Activated T-cell treated with anti-CD3 and anti-CD28 coated beads, Interleukin-2, amount 50 U/mL, for 4 hours (primary cell): ENCODE results near the gene AATK. TPM values are rescaled to one million over a fixed set of nuclear protein-coding genes. Genes with fewer than 3 reads are reported as not detected.

Experiments used
- ATAC-seq, 2 donors: fragments of 200-7000 bp; cut with Tn5 transposase; one replicate each; pipeline ENCODE4 v1.10.0; 2021
- DNase-seq: peaks from one replicate; pipeline ENCODE4 v3.0.0-alpha.2; 2020
- H3K27me3 Mint-ChIP-seq: one replicate; pipeline ENCODE4 v1.8.0; 2021; ENCODE audit warnings: low read depth, mixed read lengths
- H3K36me3 Mint-ChIP-seq: one replicate; pipeline ENCODE4 v1.8.0; 2022; ENCODE audit warnings: mixed read lengths; ENCODE audit not compliant: insufficient read depth
- H3K4me1 Mint-ChIP-seq: one replicate; pipeline ENCODE4 v1.8.0; 2021; ENCODE audit warnings: low read depth, mixed read lengths
- H3K4me3 Mint-ChIP-seq: one replicate; pipeline ENCODE4 v1.8.0; 2021; ENCODE audit warnings: mild to moderate bottlenecking, moderate library complexity, mixed read lengths
- H3K9me3 Mint-ChIP-seq: one replicate; pipeline ENCODE4 v1.8.0; 2021; ENCODE audit warnings: mixed read lengths
- total RNA-seq, 3 donors: library from RNA; stranded (reverse); gene quantifications; one replicate each; pipeline ENCODE4 v1.2.1, GENCODE V29; 2021

AATK gene
- total RNA-seq, 3 donors from 2014 or later: 0.46 to 3.8 (median 0.87) TPM

DNA sequence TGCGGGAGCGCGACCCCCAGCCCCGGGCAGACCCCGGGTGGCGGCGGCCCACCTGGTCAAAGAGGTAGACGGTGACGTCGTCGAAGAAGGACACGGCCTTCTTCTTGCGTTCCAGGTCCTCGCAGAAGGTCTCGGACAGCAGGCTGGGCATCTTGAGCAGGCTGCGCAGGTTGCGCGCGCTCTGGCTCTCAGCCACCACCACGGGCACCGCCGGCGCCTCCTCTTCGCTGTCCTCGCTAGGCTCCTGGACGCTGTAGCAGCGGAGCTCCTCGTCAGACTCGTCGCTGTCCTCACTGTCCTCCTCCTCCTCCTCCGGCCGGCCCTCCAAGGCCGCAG is 45.9 kb downstream of the AATK start:
- Mint-ChIP-seq H3K4me3 (no peak overlapping the region), H3K9me3 (no peaks in the 10 kb centered on the region), H3K4me1 (no peaks in the 10 kb centered on the region), H3K36me3 (no peaks in the 10 kb centered on the region), H3K27me3 (no peaks in the 10 kb centered on the region)
- DNase-seq (no peak), ATAC-seq (no peak)

DNA sequence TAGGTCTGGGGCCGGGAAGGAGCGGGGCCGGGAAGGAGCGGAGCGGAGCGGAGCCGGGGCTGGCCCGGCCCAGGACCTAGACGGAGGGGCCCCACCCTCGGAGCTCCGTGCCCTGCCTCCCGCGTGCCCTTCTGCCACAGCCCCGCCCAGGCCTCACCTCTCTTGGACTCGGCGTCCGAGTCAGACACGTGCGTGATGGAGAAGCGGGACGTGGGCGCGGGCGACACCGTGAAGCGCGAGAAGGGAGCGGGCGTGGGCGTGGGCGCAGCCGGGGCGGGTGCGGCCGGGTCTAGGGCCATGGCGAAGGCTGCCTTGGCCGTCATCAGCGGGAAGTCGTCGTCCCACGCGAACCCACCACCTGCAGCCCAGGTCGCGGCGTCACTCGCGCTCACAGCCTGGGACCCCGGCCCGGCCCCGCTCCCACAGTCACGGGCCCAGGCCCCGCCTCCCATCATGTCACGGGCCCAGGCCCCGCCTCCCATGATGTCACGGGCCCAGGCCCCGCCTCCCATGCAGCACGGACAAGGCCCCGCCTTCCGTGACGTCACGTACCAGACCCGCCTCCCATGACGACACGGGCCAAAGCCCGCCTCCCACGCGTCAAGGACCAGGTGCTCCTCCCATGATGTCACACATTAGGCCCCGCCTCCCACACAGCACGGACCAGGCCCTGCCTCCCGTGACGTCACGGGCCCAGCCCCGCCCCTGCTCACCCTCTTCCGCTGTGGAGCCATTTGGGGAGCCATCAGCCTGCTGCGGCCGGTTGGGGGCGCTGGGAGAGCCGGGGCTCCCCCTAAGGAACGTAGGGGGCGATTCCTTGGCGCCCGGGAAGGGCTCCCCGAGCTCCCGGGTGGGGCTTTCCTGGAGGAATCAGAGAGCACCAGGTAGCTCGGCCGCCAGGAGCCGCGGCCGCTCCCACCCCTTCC is 46.5 kb downstream of the AATK start:
- DNase-seq (peak; percentile 80), ATAC-seq (peak; percentile 76 to 88)
- no peaks in the 10 kb centered on the region for H3K36me3 Mint-ChIP-seq
- peak overlapping the region; percentile 54 for H3K4me3 Mint-ChIP-seq
- no peaks in the 10 kb centered on the region for H3K27me3 Mint-ChIP-seq
- no peaks in the 10 kb centered on the region for H3K4me1 Mint-ChIP-seq
- no peaks in the 10 kb centered on the region for H3K9me3 Mint-ChIP-seq

DNA sequence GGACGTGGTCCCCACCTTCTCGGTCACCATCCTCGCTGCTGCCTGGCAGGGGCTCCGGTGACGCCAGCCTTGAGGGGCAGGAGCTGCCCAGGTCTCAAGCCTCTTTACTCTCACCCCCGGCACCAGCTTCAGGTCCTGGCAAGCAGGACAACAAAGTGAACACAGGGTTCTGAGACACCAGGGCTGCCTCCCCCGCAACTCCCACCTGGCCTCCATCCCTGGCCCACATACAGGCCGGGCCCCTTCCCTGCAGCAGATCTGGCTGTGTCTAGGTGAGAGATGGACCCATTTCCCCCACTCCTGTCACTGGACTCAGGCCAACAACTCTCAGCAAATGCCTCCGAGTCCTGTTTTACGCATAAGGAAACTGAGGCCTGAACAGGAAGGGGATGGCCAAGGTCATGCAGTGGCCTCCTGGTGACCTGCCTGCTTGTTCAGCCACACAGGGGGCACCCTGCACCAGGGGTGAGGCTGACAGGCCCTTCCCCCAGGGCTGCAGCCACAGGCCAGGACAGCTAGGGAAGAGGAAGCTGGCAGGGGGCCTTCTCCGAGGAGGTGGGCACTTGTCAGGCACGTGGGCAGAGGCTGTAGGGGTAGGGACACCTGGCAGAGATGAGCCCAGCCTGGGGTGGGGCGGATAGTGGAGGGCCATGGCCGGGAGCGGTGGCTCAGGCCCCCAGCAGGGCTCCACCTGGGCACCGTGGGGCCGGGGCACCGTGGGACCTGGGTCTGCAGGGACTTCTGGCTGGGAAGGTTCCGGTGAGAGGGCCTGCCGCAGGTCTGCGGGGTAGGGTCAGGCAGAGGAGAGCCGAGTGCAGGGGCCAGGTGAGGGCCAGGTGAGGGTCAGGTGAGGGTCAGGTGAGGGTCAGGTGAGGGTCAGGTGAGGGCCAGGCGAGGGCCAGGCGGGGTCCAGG is 47.5 kb downstream of the AATK start:
- ATAC-seq (no peak), DNase-seq (no peak)
- Mint-ChIP-seq H3K9me3 (no peaks in the 10 kb centered on the region), H3K36me3 (no peaks in the 10 kb centered on the region), H3K4me3 (peak overlapping the region; percentile 63), H3K4me1 (no peaks in the 10 kb centered on the region), H3K27me3 (no peaks in the 10 kb centered on the region)

DNA sequence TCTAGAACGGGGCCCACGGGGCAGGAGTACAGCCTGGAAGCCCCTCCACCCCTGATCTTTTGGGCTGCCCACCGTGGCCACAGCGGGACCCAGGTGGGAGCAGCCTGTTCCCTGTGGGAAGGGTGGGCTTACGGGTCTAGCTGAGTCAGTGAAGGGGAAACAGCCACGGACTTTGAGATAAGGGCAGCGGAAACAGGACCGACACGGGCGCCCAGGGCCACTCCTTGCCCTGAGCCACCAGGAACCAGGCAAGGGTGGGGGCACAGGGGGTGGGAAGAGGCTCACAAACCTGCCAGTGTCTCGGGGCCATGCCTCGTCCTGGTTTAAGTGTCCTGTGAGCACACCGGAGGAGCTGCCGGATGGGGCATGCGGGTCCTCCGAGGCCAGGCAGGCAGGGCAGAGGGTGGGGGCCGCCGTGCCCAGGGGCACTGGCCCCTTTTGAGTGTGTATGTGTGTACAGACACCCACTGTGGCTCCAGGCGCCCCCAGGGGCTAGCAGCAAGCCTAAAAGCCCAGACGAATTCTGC is 48.3 kb downstream of the AATK start:
- ATAC-seq: no peak
- no peaks in the 10 kb centered on the region for H3K4me1 Mint-ChIP-seq
- H3K4me3 Mint-ChIP-seq: no peak overlapping the region

DNA sequence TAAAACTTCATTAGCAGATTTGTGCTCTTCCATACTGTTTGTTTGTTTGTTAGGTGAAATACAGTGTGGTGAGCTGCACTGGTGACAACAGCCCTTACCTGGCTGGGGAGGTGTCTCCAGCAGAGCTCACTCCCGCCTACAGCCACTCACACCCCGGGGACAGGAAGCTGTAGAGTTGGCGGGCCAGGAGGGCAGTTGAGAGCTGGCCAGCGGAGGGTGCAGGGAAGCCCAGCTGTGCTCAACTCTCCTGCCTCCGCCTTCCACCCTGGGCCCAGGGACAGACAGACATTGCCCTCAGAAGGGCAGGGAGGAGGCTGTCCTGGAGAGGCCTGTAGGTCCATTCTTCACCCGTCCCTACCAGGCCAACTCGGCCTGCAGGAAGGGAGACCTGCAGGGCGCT is 49.3 kb downstream of the AATK start:
- Mint-ChIP-seq H3K9me3 (no peaks in the 10 kb centered on the region), H3K4me3 (no peak overlapping the region), H3K4me1 (no peaks in the 10 kb centered on the region), H3K27me3 (no peaks in the 10 kb centered on the region), H3K36me3 (no peaks in the 10 kb centered on the region)
- ATAC-seq (no peak), DNase-seq (no peak)

More for the DNA sequence above, 48.3 kb downstream of the AATK start:
- H3K36me3 Mint-ChIP-seq: no peaks in the 10 kb centered on the region
- H3K9me3 Mint-ChIP-seq: no peaks in the 10 kb centered on the region
- DNase-seq: no peak
- no peaks in the 10 kb centered on the region for H3K27me3 Mint-ChIP-seq

DNA sequence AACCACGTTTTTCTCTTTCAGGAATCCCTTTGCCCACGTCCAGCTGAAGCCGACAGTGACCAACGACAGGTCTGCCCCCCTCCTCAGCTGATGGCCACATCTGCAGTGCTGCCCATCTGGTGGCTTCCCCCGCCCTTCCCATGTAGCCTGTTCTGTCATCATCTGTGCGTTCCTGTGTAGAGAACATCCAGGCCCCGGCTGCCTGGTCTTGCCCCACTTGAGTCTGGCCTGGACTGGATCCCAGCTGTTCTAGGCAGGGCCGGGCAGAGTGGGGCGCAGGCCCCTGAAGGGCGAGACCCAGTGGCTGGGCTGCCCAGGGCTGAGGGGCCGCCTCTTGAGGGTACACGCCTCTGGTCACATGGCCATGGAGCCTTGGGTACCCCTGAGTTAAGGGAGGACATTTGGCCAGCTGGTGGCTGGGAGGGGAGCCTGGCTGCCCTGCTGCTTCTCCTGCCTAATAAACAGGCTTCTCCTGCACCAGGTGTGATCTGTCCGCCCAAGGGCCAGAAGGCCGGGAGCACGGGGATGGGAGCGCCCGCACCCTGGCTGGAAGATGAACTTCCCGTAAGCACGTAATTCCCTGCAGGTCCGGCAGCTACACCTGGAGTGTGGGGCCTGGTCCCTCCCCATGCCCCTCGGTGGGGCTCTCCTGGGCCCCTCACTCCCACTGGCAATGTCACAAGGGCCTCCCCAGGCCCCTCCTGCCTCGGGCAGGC is 50.1 kb downstream of the AATK start:
- Mint-ChIP-seq H3K36me3 (no peaks in the 10 kb centered on the region), H3K4me1 (no peaks in the 10 kb centered on the region), H3K4me3 (no peak overlapping the region), H3K9me3 (no peaks in the 10 kb centered on the region), H3K27me3 (no peaks in the 10 kb centered on the region)
- DNase-seq (no peak), ATAC-seq (no peak)

DNA sequence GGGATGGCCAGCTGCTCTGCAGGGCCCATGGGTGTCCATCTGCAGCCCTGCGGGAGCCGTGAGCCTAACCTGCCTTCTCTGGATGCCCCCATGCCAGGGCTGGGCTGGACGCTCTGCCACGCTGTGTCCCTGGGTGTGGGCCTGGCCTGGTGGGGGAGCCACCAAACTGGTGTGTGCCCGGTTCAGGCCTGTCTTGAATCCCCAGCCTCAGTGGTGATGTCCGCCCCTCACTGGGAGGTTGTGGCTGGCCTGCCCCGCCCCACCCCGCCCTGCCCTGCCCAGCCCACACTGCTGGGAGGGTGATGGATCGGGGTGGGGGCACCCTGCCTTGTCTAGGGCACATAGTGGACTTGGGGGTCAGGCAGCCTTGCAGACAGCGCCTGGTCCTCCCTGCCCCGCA is 50.8 kb downstream of the AATK start:
- no peak for ATAC-seq
- DNase-seq: no peak
- H3K4me3 Mint-ChIP-seq: no peak overlapping the region
- H3K9me3 Mint-ChIP-seq: no peaks in the 10 kb centered on the region
- no peaks in the 10 kb centered on the region for H3K36me3 Mint-ChIP-seq
- no peaks in the 10 kb centered on the region for H3K4me1 Mint-ChIP-seq
- no peaks in the 10 kb centered on the region for H3K27me3 Mint-ChIP-seq

DNA sequence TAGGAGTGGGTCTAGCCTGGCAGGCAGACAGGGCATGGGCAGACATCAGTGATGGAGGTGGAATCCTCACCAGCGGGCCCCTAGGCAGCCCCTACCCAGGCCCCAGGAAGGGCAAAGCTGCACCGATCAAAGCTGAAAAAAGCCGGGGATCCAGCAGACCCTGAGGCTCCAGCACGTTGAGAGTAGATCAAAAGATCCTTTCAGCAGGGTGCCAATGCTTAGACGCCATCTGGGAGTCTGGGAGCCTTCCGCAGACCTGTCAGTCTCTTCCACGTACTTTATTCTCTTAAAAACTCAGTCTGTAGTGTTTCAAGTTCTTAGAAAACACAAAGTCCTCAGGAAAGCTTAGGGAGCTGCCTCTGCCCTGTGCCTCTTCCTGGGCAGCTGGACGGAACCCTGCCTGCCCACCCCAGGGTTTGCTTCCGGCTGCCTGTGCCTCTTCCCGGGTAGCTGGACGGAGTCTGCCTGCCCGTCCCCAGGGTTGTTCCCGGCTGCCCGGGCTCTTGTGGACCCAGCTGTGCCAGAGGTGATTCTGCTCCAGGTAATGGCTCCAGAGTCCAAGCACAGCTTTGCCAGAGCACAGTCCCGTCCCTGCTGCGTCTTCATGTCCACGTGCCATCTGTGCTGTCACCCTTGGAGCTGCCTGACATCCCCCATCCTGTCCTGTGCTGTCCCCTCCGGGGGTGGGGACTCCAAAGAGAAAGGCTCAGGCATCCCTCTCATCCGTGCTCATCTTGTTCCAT is 51.5 kb downstream of the AATK start:
- H3K4me1 Mint-ChIP-seq: peaks cover 4% of the 10 kb centered on the region
- no peak for ATAC-seq
- H3K4me3 Mint-ChIP-seq: no peak overlapping the region
- no peaks in the 10 kb centered on the region for H3K9me3 Mint-ChIP-seq
- no peaks in the 10 kb centered on the region for H3K36me3 Mint-ChIP-seq
- DNase-seq: no peak
- no peaks in the 10 kb centered on the region for H3K27me3 Mint-ChIP-seq

DNA sequence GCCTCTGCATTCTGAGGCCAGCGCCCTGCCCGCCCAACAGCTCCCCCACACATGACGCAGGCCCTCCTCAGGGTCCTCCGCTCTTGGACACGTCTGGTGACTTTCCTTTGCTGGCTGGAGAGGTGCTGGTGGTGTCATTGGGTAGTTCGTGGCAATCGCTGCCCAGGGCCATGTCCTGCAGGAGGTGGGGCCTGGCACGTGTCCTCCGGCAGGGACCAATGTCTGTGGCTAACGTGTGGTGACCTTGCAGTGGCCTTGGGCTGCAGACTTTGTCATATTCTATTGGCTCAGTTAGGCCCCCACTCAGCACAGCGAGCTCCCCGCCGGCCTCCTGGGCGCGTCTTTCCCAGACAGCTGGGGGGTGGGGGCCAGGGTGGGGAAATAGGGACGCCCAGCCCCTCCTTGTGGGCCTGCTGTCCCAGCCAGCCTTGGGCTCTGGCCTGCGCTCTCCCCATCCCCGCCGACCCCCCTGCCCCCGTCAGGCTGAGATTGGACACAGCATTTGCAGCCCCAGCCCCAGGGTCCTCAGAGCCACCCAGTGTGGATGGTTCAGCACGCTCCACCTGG is 52.8 kb downstream of the AATK start:
- Mint-ChIP-seq H3K36me3 (no peaks in the 10 kb centered on the region), H3K4me3 (no peak overlapping the region), H3K27me3 (no peaks in the 10 kb centered on the region), H3K4me1 (peaks cover 4% of the 10 kb centered on the region), H3K9me3 (no peaks in the 10 kb centered on the region)
- ATAC-seq: no peak
- DNase-seq: no peak

DNA sequence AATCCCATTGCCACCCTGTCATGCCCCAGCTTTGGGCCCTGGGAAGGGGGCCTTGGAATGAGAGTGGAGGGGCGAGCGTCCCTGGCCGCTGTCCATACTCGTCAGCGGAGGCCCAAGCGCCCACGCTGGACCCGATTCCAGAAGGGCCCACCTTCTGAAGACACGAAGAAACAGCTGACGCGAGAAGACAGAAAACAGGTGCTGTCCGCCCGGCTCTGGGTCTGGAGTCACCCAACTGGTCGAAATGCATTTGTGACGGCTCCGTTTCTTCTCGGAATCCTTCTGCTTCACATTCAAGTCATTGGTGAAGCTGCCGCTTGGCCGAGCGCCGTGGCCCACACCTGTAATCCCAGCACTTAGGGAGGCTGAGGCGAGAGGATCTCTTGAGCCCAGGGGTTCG is 53.6 kb downstream of the AATK start:
- no peak overlapping the region for H3K4me3 Mint-ChIP-seq
- H3K9me3 Mint-ChIP-seq: no peaks in the 10 kb centered on the region
- no peak for ATAC-seq
- no peaks in the 10 kb centered on the region for H3K36me3 Mint-ChIP-seq
- H3K4me1 Mint-ChIP-seq: peaks cover 4% of the 10 kb centered on the region
- DNase-seq: no peak
- no peaks in the 10 kb centered on the region for H3K27me3 Mint-ChIP-seq

DNA sequence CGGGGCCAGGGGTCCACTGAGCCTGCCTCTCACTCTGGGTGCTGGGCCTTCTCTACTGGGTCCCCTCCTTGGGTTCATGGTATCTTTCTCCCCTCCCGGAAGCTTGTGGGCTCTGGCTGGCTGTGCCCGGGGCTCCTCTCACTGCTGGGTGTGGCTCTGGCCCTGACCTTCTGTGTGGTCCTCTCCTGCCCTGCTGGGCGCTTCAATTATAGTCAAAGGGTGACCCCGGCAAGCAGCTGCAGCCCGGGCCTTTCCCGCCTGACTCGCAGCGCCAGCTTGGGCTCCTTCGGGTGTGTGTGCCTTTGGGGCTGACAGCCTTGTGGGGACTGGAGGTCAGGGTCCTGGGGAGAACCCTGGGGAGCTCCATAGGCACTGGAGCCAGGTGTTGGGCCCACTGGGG is 55.0 kb downstream of the AATK start:
- H3K4me1 Mint-ChIP-seq: peaks cover 4% of the 10 kb centered on the region
- no peak for DNase-seq
- H3K36me3 Mint-ChIP-seq: no peaks in the 10 kb centered on the region
- H3K9me3 Mint-ChIP-seq: no peaks in the 10 kb centered on the region
- no peaks in the 10 kb centered on the region for H3K27me3 Mint-ChIP-seq
- no peak overlapping the region for H3K4me3 Mint-ChIP-seq
- ATAC-seq: no peak

DNA sequence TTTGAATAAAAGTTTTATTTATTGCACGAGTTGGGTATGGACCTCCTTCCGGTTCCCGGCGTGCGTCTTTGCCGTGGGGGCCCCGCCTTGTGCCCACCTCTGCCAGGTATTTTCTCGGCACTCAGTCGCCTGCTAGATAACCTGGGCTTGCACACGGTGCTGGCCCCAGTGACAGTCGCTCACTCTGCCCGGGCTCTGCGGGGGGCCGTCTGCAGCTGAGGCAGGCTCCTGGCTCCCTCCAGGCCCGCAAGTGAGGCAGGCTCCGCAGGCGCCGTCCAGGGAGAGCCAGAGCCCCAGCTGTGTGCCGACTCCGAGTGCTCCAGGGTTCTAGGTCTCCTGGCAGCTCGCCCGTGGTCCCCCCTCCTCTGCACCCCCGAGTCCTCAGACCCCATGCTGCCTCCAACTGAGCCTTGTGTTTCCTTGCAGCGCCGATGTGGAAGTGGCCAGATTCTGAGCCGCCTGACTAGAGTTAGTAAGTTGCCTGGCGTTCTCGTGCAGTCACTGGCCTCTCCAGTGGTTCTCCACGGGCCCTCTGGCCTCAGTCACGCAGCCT is 55.5 kb downstream of the AATK start:
- Mint-ChIP-seq H3K4me1 (peaks cover 4% of the 10 kb centered on the region), H3K9me3 (no peaks in the 10 kb centered on the region), H3K36me3 (no peaks in the 10 kb centered on the region), H3K27me3 (no peaks in the 10 kb centered on the region), H3K4me3 (no peak overlapping the region)
- no peak for DNase-seq
- ATAC-seq: no peak

DNA sequence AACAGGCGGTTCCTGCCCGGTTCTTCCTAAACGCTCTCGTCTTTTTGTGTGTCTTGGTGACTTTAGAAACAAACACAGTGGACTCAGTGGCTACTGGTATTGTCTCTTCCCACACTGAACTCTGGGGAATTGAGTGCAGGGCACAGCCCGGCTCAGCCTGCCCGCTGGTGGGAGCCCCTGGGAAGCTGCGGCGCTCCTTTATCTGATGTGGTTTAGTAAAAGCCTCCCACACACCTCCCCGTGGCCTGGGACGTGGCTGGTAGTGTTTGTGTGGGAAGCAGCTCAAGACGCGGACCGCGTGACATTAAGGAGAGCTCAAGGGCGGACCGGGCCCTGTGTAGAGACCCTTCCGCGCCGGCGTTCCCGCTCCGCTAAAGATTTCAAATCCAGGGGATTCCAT is 56.1 kb downstream of the AATK start:
- H3K4me1 Mint-ChIP-seq: peaks cover 4% of the 10 kb centered on the region
- no peaks in the 10 kb centered on the region for H3K36me3 Mint-ChIP-seq
- ATAC-seq (no peak), DNase-seq (no peak)
- no peaks in the 10 kb centered on the region for H3K27me3 Mint-ChIP-seq
- H3K4me3 Mint-ChIP-seq: no peak overlapping the region
- H3K9me3 Mint-ChIP-seq: no peaks in the 10 kb centered on the region
